Measurements from ENCODE around the gene SLC22A2.

Gene SLC22A2

DNA sequence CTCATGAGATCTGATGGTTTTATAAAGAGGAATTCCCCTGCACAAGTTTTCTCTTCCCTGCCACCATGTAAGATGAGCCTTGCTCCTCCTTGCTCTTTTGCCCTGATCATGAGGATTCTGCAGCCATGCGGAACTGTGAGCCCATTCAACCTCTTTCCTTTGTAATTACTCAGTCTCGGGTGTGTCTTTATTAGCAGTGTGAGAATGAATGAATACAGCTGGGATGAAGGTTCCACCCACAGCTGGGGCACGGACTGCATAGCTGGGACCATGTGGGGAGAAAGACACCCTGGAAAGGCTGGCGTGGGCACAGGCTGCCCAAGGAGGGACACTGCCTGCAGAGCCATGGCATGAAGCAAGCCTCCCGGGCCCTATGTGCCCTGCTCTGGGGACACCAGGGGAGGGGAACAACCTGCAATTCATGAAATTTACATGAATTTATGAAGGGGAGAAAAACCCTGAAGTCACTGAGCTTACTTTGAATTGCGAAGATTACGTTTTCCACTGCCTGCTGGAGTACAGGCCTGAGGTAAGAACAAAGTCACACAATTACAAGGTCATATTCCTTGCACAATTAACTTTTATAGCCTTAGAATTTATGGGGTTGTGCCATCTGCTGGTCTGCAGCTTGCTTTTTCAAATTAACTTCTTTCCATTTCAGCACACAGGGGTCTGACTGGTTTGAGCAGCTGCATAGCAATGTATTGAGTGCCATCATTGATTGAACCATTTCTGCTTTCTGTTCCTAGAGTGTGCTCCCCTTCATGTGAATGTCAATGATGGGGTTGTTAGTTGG lies 90.8 kb downstream of the SLC22A2 start:
- no peak overlapping the region for H3K4me3 ChIP-seq (ENCODE audit: low read depth, low read length)
- TF ChIP-seq, protein P1, sequence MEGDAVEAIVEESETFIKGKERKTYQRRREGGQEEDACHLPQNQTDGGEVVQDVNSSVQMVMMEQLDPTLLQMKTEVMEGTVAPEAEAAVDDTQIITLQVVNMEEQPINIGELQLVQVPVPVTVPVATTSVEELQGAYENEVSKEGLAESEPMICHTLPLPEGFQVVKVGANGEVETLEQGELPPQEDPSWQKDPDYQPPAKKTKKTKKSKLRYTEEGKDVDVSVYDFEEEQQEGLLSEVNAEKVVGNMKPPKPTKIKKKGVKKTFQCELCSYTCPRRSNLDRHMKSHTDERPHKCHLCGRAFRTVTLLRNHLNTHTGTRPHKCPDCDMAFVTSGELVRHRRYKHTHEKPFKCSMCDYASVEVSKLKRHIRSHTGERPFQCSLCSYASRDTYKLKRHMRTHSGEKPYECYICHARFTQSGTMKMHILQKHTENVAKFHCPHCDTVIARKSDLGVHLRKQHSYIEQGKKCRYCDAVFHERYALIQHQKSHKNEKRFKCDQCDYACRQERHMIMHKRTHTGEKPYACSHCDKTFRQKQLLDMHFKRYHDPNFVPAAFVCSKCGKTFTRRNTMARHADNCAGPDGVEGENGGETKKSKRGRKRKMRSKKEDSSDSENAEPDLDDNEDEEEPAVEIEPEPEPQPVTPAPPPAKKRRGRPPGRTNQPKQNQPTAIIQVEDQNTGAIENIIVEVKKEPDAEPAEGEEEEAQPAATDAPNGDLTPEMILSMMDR (IDR thresholded peaks at IDR 0.05; ENCODE audit: low read depth, low read length) = no peak
